Measurements from ENCODE around the gene CRACDL. TPM values are rescaled to one million over a fixed set of nuclear protein-coding genes. Genes with fewer than 3 reads are reported as not detected.
A peak's percentile ranks its signal among the peaks of the same experiment; 100 is the strongest.

The CRACDL gene
- total and polyA plus RNA-seq, 12 donors = 1.2 to 7.9 (median 3.2) TPM

DNA sequence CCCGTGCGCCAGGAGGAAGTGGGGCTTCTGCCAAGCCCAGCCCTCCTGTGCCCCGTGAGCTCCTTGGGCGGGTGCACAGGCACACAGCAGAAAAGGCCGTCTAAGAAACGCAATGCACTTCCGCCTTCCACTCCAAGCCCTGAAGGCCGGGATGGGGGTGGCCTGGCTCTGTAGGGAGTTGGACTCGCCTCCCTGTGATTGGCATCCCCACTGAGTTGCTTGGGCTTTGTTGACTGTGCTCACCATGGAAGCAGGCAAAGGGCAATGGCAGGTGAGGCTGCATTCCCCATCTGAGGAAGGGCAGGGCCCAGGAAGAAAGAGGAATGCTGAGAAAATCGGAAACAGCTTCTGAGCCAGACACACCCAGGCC is 66.8 kb downstream of the CRACDL start:
- no peak overlapping the region for H3K4me3 ChIP-seq
- H3K36me3 ChIP-seq = no peaks in the 10 kb centered on the region
- 66% methylated on average over 10 of the region's 10 CpGs for WGBS, 2 donors
- H3K27ac ChIP-seq = no peak overlapping the region
- peaks cover 0 to 10% (median 0%) of the 10 kb centered on the region in 7 donors for H3K27me3 ChIP-seq
- H3K9me3 ChIP-seq = no peaks in the 10 kb centered on the region
- peak in 5 of 8 donors; percentile 4 to 58 (median 24) for ATAC-seq
- intact Hi-C loops (cut with DNase I) = no loop called here
- no peak for DNase-seq
- H3K4me1 ChIP-seq = peaks cover 0 to 4% (median 0%) of the 10 kb centered on the region in 9 donors
- TF ChIP-seq CTCF (IDR thresholded peaks at IDR 0.05) = no peak

GRCh38 chr2:98868548-98869271 is 67.3 kb downstream of the CRACDL start:
- Histone ChIP-seq H3K36me3 (no peaks in the 10 kb centered on the region), H3K9me3 (no peaks in the 10 kb centered on the region), H3K4me3 (no peak overlapping the region), H3K4me1 (peaks cover 0 to 4% (median 0%) of the 10 kb centered on the region in 9 donors), H3K27me3 (peaks cover 0 to 4% (median 0%) of the 10 kb centered on the region in 7 donors), H3K27ac (no peak overlapping the region)
- TF ChIP-seq CTCF (IDR thresholded peaks at IDR 0.05) = no peak
- intact Hi-C loops (cut with DNase I) = no loop called here
- DNase-seq (no peak), ATAC-seq (peak in 2 of 8 donors; percentile 12)
- WGBS, 2 donors = 85 to 91% methylated on average over 10 of the region's 10 CpGs

DNA sequence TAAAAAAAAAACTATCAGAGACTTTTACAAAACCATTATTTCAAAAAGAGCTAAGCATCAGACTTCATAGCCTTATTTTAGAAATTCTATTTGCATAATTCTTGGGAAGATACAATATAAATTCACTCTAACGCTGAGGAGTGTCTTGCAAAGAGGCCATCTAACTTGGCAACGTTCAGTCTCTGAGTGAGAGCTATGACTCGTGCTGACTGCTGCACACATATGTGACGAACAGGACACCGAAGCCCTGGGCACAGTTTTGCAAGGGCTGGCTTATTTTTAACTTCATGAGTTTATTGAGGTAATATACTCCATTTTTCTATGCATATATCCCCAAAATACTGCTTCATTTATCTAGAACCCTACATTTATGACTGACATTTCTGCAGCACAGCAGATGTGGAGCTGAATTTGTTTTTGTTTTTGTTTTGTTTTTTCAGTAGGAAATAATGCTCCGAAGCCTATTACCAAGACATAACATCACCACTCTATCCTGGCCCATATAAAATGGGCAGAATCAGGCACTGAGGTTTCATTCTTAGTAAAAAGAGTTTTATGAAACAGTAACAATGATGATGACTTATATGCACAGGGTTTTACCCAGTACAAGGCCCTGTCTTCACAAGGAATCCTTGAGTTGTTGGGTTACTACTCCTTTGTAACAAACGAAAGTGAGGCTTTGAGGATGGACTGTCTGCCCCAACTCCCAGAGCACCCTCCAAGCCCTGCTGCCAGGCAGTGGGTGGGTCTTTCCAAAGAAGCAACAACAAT is 68.3 kb downstream of the CRACDL start:
- no peak overlapping the region for H3K27ac ChIP-seq
- no peak for ATAC-seq
- whole genome bisulfite sequencing, 2 donors = 80 to 83% methylated on average over 7 of the region's 7 CpGs

More for the DNA sequence above, 68.3 kb downstream of the CRACDL start:
- no peak for DNase-seq
- H3K4me3 ChIP-seq = no peak overlapping the region
- TF ChIP-seq CTCF (IDR thresholded peaks at IDR 0.05) = no peak
- H3K27me3 ChIP-seq = no peaks in the 10 kb centered on the region
- H3K4me1 ChIP-seq = peaks cover 0 to 4% (median 0%) of the 10 kb centered on the region in 9 donors
- H3K9me3 ChIP-seq = peaks cover 0 to 7% (median 4%) of the 10 kb centered on the region in 11 donors
- no peaks in the 10 kb centered on the region for H3K36me3 ChIP-seq
- intact Hi-C loops (cut with DNase I) = no loop called here

Measured in heart right ventricle (tissue), 16 donors.